Gastrocnemius medialis (tissue), 4 donors: ENCODE measurements around the gene COL19A1. TPM values are rescaled to one million over a fixed set of nuclear protein-coding genes. Genes with fewer than 3 reads are reported as not detected.

Experiments used
- ATAC-seq, 2 donors: fragments of 150-250 bp; one replicate each; pipeline ENCODE4 v1.9.1; 2016
- DNase-seq, 2 donors: peaks; one replicate each; pipeline ENCODE4 v3.0.0-alpha.2; 2019
- H3K27ac ChIP-seq, 4 donors: fragments of 200-600 bp; sonication (generic); 1 replicate in 1 of 4; 2 replicates in 3 of 4; pipeline ENCODE4 v1.5.1; 2016 to 2018; ENCODE audit warnings: mild to moderate bottlenecking in 2 of 4, moderate library complexity in 1 of 4
- H3K27me3 ChIP-seq, 3 donors: fragments of 200-600 bp; sonication (generic) in 2 of 3; 1 replicate in 1 of 3; 2 replicates in 2 of 3; pipeline versions ENCODE4 v1.5.1 to v1.6.0; 2016 to 2019; ENCODE audit warnings: mild to moderate bottlenecking in 1 of 3, moderate library complexity in 1 of 3
- H3K36me3 ChIP-seq, 2 donors: fragments of 200-600 bp; sonication (generic) in 1 of 2; one replicate each; pipeline ENCODE4 v1.5.1; 2017 to 2018
- H3K4me1 ChIP-seq, 2 donors: fragments of 200-600 bp; sonication (generic) in 1 of 2; one replicate each; pipeline ENCODE4 v1.5.1; 2016 to 2017; ENCODE audit warnings: mild to moderate bottlenecking in 2 of 2
- H3K4me3 ChIP-seq, 4 donors: fragments of 200-600 bp; sonication (generic) in 3 of 4; 1 replicate in 1 of 4; 2 replicates in 3 of 4; pipeline ENCODE4 v1.5.1; 2016 to 2019; ENCODE audit warnings: mild to moderate bottlenecking in 2 of 4
- H3K9me3 ChIP-seq, 3 donors: fragments of 200-600 bp; sonication (generic) in 2 of 3; 1 replicate in 1 of 3; 2 replicates in 2 of 3; pipeline ENCODE4 v1.5.1; 2016 to 2019
- CTCF ChIP-seq, 5 experiments: fragments of 450-650 bp in 3 of 5; fragments of 200-600 bp in 2 of 5; sonication (generic) in 2 of 5; IDR thresholded peaks in 4 of 5; conservative IDR thresholded peaks in 1 of 5; 1 replicate in 4 of 5; 2 replicates in 1 of 5; pipeline ENCODE4 v1.5.1; 2016 to 2019; ENCODE audit warnings: antibody characterized with exemption in 5 of 5, mild to moderate bottlenecking in 3 of 5, moderate library complexity in 3 of 5
- POLR2A ChIP-seq, 2 donors: fragments of 450-650 bp; IDR thresholded peaks; one replicate each; pipeline ENCODE4 v1.6.1; 2017; ENCODE audit warnings: antibody characterized with exemption in 2 of 2, mild to moderate bottlenecking in 2 of 2, moderate library complexity in 2 of 2
- in situ Hi-C, 4 donors: fragments of 200-750 bp; cut with MboI; loops; one replicate each; pipeline versions ENCODE4 v1.15.0 to v1.8.0; 2017; ENCODE audit warnings: low sequenced_read_pairs in 4 of 4
- intact Hi-C: fragments of 100-400 bp; cut with DNase I; formaldehyde crosslinking; loops from one replicate; pipeline ENCODE4 v1.15.1; 2023; ENCODE audit warnings: low total_unique reads
- total RNA-seq, 4 donors: library from RNA; depleted of rRNA; stranded (reverse); fragments of >200 nt; gene quantifications; one replicate each; pipeline versions ENCODE4 v1.1.0 to v1.2.3, GENCODE V29; 2016

Gene COL19A1
- total RNA-seq, 4 donors from 2014 or later, result 0.05 to 0.65 (median 0.14) TPM

DNA sequence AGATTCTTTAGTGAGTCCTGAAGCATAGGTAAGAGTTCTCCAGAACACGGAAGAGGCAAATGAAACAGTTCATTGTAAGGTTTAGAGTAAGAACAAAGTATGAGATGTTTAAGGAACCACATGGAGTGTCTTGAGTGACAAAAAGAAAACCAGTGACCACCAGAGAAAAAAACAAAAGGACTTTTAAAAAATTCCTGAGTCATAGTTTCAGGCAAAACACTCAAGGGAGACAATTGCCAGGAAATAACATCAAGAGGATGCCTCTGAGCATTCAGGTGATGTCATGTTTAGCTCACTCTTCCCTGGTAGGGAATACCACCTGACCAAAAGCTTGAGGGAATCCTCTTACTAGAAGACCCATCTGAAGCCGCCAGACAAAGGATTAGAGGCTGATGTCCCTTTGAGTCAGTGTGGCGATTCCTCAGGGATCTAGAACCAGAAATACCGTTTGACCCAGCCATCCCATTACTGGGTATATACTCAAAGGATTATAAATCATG is 110.3 kb downstream of the COL19A1 start:
- DNase-seq, result no peak
- Histone ChIP-seq H3K4me3 (no peak overlapping the region), H3K27me3 (no peaks in the 10 kb centered on the region), H3K27ac (no peak overlapping the region), H3K9me3 (no peaks in the 10 kb centered on the region), H3K4me1 (no peaks in the 10 kb centered on the region), H3K36me3 (no peaks in the 10 kb centered on the region)
- intact Hi-C loops, result no loop called here
- TF ChIP-seq POLR2A (IDR thresholded peaks at IDR 0.05) (no peak), CTCF (IDR thresholded peaks at IDR 0.05 in 4 of 5, conservative IDR thresholded peaks at IDR 0.05 in 1 of 5) (no peak)
- in situ Hi-C loops, result no loop called here
- no peak for ATAC-seq

DNA sequence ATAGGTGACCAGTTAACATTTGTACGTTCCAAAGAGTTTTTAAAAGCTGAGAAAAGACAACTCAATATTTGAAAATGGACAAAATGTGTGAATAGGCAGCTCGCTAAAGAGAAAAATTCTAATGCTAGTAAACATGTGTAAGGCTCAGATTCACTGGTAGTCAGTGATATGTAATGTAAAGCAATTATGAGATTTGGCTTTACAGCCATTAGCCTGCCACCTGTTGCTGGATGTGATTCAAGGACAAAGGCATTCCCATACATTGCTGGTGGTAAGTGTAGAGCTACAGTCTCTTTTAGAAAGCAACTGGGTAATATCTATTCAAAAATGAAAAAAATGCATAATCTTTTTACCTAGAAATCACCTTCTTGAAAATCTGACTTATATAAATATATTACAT is 114.3 kb downstream of the COL19A1 start:
- H3K4me1 ChIP-seq, result no peaks in the 10 kb centered on the region
- H3K9me3 ChIP-seq, result no peaks in the 10 kb centered on the region
- H3K4me3 ChIP-seq, result no peak overlapping the region
- TF ChIP-seq CTCF (IDR thresholded peaks at IDR 0.05 in 4 of 5, conservative IDR thresholded peaks at IDR 0.05 in 1 of 5), result no peak
- no peak for TF ChIP-seq POLR2A (IDR thresholded peaks at IDR 0.05)
- H3K36me3 ChIP-seq, result no peaks in the 10 kb centered on the region
- ATAC-seq, result no peak
- H3K27ac ChIP-seq, result no peak overlapping the region
- H3K27me3 ChIP-seq, result no peaks in the 10 kb centered on the region
- in situ Hi-C loops (no loop called here), intact Hi-C loops (no loop called here)
- DNase-seq, result no peak

DNA sequence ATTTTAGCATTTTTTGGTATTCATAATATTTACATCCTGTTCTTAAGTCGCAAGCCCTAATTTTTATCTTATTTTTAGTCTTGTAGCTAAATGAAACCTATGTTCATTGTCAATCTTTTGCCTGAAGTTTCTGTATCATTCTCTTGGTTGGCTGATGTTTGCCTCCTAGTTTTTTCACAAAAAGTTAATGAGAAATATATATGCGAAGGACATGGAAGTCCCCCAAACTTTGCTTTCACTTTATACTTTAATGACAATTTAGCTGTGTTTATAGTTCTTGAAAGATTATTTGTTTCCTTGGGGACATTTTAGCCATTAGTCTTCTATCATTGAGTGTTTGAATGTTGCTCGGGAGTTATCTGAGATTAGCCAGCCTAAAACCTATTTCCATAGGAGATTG is 118.2 kb downstream of the COL19A1 start:
- TF ChIP-seq CTCF (IDR thresholded peaks at IDR 0.05 in 4 of 5, conservative IDR thresholded peaks at IDR 0.05 in 1 of 5) (no peak), POLR2A (IDR thresholded peaks at IDR 0.05) (no peak)
- in situ Hi-C loops, result no loop called here
- no peak for ATAC-seq

DNA sequence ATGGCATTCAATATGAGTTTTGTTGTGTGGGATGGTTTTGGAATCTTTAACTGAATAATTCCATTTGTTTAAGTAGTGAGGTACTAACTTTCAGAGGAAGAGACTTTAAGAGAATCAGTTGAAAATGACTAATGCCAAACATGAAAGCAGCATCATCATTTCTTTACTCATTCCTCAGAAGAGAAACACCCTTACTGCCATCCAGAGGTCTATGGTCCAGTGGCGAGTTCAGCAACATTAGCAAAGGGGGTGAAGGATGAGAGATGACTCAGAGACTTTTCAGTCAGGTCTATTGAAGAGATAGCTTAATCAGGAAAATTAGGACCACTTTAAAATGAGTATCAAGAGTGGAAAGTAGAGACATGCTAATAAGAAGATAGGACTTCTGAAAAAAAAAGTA is 118.8 kb downstream of the COL19A1 start:
- intact Hi-C loops, result no loop called here
- no peaks in the 10 kb centered on the region for H3K27me3 ChIP-seq
- no peak for DNase-seq
- no peaks in the 10 kb centered on the region for H3K4me1 ChIP-seq
- no peak overlapping the region for H3K4me3 ChIP-seq
- TF ChIP-seq POLR2A (IDR thresholded peaks at IDR 0.05) (no peak), CTCF (IDR thresholded peaks at IDR 0.05 in 4 of 5, conservative IDR thresholded peaks at IDR 0.05 in 1 of 5) (no peak)
- no peaks in the 10 kb centered on the region for H3K9me3 ChIP-seq
- no peak for ATAC-seq
- in situ Hi-C loops, result no loop called here
- no peaks in the 10 kb centered on the region for H3K36me3 ChIP-seq
- no peak overlapping the region for H3K27ac ChIP-seq

More for the DNA sequence above, 118.2 kb downstream of the COL19A1 start:
- Histone ChIP-seq H3K27ac (no peak overlapping the region), H3K4me3 (no peak overlapping the region), H3K4me1 (no peaks in the 10 kb centered on the region), H3K9me3 (no peaks in the 10 kb centered on the region), H3K27me3 (no peaks in the 10 kb centered on the region), H3K36me3 (no peaks in the 10 kb centered on the region)
- intact Hi-C loops, result no loop called here
- DNase-seq, result no peak

- no peak for TF ChIP-seq CTCF (IDR thresholded peaks at IDR 0.05 in 4 of 5, conservative IDR thresholded peaks at IDR 0.05 in 1 of 5)
- no peak for TF ChIP-seq POLR2A (IDR thresholded peaks at IDR 0.05)
- DNase-seq (no peak), ATAC-seq (no peak)
- H3K4me1 ChIP-seq, result no peaks in the 10 kb centered on the region
- in situ Hi-C loops, result no loop called here
- intact Hi-C loops, result no loop called here
- H3K36me3 ChIP-seq, result no peaks in the 10 kb centered on the region
- H3K27me3 ChIP-seq, result no peaks in the 10 kb centered on the region
- no peak overlapping the region for H3K27ac ChIP-seq
- H3K9me3 ChIP-seq, result no peaks in the 10 kb centered on the region
- no peak overlapping the region for H3K4me3 ChIP-seq
Measured at GRCh38 chr6:69987550-69987949, 121.2 kb downstream of the COL19A1 start.
